Type B pancreatic cell (in vitro differentiated cells): ENCODE measurements around the gene PTPRT. TPM values are rescaled to one million over a fixed set of nuclear protein-coding genes. Genes with fewer than 3 reads are reported as not detected.

ENCODE experiments used
- DNase-seq: peaks from one replicate; pipeline ENCODE4 v3.0.0; 2021; ENCODE audit warnings: mixed read lengths; ENCODE audit not compliant: unreplicated experiment; ENCODE audit errors: extremely low spot score
- H3K27ac Mint-ChIP-seq: 2 replicates; pipeline ENCODE4 v1.8.0; 2021; ENCODE audit warnings: mild to moderate bottlenecking, mixed read lengths
- H3K27me3 Mint-ChIP-seq: 2 replicates; pipeline ENCODE4 v1.8.0; 2021; ENCODE audit warnings: mixed read lengths
- H3K36me3 Mint-ChIP-seq: 2 replicates; pipeline ENCODE4 v1.8.0; 2021; ENCODE audit warnings: mixed read lengths
- H3K4me1 Mint-ChIP-seq: one replicate; pipeline ENCODE4 v1.8.0; 2021; ENCODE audit warnings: mixed read lengths; ENCODE audit not compliant: unreplicated experiment
- H3K4me3 Mint-ChIP-seq: 2 replicates; pipeline ENCODE4 v1.8.0; 2021; ENCODE audit warnings: mild to moderate bottlenecking, mixed read lengths
- H3K9me3 Mint-ChIP-seq: 2 replicates; pipeline ENCODE4 v1.8.0; 2021; ENCODE audit warnings: mixed read lengths
- total RNA-seq: library from RNA; stranded (reverse); gene quantifications from 2 replicates; pipeline ENCODE4 v1.2.1, GENCODE V29; 2021; ENCODE audit warnings: low replicate concordance
- TF ChIP-seq, protein P1 (sequence below): fragments of 200-600 bp; sonication (generic); conservative IDR thresholded peaks from 2 replicates; pipeline ENCODE4 v1.5.0; 2021; ENCODE audit warnings: antibody characterized with exemption, mild to moderate bottlenecking

Gene PTPRT
- total RNA-seq, 1 donor from 2014 or later = 7.0 TPM

DNA sequence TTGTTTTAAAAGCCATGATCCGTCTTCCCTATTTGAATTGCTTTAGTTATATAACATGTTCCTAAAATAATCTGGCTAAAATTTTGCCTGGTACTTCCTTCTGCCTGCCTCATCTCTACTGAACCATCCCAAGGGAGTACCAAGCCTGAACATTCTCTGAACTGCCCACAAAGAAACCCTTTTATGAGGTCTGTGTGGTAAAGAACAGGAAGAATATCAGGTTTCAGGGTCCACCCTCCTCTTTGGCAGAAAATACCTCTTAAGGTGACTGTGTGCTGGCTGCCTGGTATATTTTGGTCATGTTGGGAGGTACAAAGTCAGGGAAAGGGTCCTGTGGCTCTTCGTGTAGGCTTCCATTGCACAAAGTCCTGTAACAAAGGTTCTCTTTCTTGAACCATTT lies 997.4 kb downstream of the PTPRT start:
- H3K27me3 Mint-ChIP-seq = peaks cover 12% of the 10 kb centered on the region

DNA sequence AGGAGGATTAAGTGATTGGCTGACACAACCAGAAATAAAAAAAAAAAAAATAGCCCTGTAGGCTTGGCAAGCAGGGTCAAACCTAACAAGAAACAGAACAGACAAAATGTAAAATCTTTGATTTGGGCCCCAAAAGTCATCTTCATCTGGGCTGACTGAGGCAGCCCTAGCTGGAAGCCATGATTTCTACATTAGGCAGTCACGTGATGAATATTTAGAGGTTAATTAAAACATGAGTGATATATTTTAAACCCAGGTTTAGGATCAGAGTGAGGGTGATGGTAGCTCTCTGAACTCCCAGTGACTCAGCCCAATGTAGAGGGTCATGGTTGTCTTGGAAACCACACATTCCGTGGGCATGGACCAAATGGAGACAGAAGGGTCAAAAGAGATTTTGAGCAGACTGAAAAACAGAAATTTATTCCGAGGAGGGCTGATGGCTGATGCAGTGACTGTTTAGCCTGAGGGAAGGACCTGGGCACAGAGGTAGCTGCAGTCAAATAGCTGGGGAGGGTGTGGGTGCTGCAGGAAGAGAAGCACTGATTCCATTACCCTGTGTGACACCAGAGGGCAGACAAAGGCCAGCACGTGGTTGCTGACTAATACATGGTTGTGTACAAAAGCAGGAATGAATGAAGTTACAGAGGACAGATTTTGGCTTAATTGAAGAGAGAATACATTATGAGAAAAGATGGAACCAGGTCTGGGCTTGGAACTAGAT lies 998.4 kb downstream of the PTPRT start:
- DNase-seq = no peak
- Mint-ChIP-seq H3K4me1 (peaks cover 14% of the 10 kb centered on the region), H3K27ac (peak overlapping the region; percentile 23), H3K36me3 (no peaks in the 10 kb centered on the region), H3K9me3 (peaks cover 4% of the 10 kb centered on the region), H3K4me3 (no peak overlapping the region), H3K27me3 (peaks cover 15% of the 10 kb centered on the region)
- TF ChIP-seq, protein P1, sequence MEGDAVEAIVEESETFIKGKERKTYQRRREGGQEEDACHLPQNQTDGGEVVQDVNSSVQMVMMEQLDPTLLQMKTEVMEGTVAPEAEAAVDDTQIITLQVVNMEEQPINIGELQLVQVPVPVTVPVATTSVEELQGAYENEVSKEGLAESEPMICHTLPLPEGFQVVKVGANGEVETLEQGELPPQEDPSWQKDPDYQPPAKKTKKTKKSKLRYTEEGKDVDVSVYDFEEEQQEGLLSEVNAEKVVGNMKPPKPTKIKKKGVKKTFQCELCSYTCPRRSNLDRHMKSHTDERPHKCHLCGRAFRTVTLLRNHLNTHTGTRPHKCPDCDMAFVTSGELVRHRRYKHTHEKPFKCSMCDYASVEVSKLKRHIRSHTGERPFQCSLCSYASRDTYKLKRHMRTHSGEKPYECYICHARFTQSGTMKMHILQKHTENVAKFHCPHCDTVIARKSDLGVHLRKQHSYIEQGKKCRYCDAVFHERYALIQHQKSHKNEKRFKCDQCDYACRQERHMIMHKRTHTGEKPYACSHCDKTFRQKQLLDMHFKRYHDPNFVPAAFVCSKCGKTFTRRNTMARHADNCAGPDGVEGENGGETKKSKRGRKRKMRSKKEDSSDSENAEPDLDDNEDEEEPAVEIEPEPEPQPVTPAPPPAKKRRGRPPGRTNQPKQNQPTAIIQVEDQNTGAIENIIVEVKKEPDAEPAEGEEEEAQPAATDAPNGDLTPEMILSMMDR = no peak

More for the DNA sequence above, 997.4 kb downstream of the PTPRT start:
- H3K36me3 Mint-ChIP-seq = no peaks in the 10 kb centered on the region
- peaks cover 4% of the 10 kb centered on the region for H3K9me3 Mint-ChIP-seq
- peaks cover 14% of the 10 kb centered on the region for H3K4me1 Mint-ChIP-seq
- TF ChIP-seq, protein P1 = no peak
- H3K27ac Mint-ChIP-seq = no peak overlapping the region
- H3K4me3 Mint-ChIP-seq = no peak overlapping the region
- no peak for DNase-seq

DNA sequence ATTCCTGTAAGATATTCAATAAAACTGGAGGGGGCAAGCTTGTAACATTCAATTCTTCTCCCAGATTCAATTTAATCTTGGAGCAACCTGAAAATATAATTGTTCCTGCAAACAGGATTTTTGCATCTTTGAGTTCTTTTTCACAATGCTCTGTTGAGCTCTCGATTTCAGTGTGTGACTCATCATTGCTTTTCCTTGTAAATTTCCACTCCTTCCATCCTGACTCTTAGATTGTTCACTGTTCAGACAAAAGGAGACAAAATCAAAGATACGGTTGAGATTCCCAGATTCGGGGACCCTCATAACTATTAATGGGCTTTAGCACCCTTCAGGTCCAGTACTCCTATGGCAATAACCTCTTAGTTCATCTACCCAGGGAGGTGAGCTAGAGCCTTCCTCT lies 999.6 kb downstream of the PTPRT start:
- Mint-ChIP-seq H3K4me3 (no peak overlapping the region), H3K27ac (no peak overlapping the region), H3K4me1 (peaks cover 14% of the 10 kb centered on the region), H3K9me3 (peaks cover 4% of the 10 kb centered on the region), H3K27me3 (peaks cover 15% of the 10 kb centered on the region), H3K36me3 (no peaks in the 10 kb centered on the region)
- TF ChIP-seq, protein P1 = no peak
- DNase-seq = no peak

DNA sequence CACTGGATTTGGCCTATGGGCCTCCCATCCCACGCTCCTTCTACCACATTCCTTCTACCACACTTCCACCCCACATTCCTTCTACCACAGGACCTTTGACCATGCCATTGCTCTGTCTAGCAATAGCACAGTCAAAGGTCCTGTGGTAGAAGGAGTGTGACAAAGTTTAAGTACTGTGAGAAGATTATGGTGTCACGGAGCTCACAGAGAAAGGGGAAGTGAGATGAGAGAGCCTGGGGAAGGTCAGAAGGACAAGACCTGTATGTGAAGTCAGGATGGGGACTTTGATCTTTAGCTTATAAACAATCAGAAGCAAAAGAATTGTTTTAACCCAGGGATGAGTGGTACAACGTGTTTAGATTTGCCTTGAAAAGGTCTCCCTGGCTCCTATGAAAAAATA lies 1003.4 kb downstream of the PTPRT start:
- DNase-seq = no peak
- Mint-ChIP-seq H3K4me3 (no peak overlapping the region), H3K27ac (no peak overlapping the region), H3K9me3 (no peaks in the 10 kb centered on the region), H3K36me3 (no peaks in the 10 kb centered on the region), H3K4me1 (peaks cover 2% of the 10 kb centered on the region), H3K27me3 (peaks cover 9% of the 10 kb centered on the region)
- TF ChIP-seq, protein P1 = no peak

DNA sequence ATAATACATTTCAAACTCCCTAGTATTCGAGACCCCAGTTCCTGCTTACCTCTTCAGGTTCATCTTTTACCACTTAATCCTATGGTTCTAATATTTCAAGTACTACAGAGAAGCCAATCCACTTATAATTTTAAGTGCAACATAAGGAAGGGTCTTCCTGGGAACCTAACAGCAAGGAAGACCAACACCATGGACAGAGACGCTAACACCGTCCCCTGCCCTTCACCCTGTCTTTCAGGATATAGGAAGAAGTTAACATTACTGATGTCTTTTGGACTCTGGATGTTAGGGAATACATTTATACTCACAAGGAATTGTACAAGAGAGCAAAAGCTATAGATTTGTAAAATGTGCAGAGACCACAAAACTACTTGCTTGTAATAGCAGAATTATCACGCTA lies 1006.6 kb downstream of the PTPRT start:
- Mint-ChIP-seq H3K9me3 (no peaks in the 10 kb centered on the region), H3K27me3 (peaks cover 13% of the 10 kb centered on the region)

More for the DNA sequence above, 1006.6 kb downstream of the PTPRT start:
- Mint-ChIP-seq H3K27ac (no peak overlapping the region), H3K4me3 (no peak overlapping the region), H3K36me3 (no peaks in the 10 kb centered on the region), H3K4me1 (no peaks in the 10 kb centered on the region)
- TF ChIP-seq, protein P1 = no peak
- DNase-seq = no peak
